Measurements from ENCODE around the gene ROCK2.
"Not testable (repeated sequence)": the region's sequence is repeated elsewhere in the genome, so short reads cannot be mapped to it uniquely, and the experiment has no call there.

Gene ROCK2

GRCh38 chr2:11340717-11341116 is 3.7 kb downstream of the ROCK2 start:
- DNase-seq (ENCODE audit: low read depth in 3 of 3) = no peak

DNA sequence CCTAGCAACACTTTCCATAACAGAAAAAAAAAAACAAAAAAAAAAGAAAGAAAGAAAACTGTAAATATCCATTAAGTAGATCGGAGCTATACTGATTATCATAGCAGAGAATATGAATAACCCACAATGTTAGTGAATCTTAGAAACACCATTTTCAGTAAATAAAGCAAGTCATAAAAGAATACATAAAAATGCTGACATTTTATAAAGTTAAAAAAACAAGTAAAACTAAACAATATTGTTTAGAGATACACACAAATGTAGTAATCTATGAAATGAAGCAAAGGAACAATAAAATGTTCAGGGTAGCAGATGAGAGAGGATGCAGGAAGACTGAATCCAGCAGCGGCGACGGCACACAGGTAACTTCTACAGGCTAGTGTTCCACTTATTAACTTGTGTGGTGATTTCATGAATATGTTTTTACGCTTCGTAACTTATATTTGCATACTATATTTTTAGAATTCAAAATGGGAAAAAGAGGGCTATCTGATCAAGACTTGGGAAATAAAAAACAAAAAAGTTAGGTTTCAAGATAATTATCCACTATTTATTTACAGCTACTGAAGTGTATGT is 4.8 kb downstream of the ROCK2 start:
- no peak for DNase-seq (ENCODE audit: low read depth in 3 of 3)

GRCh38 chr2:11338580-11338979 is 5.9 kb downstream of the ROCK2 start:
- no peak for DNase-seq (ENCODE audit: low read depth in 3 of 3)

DNA sequence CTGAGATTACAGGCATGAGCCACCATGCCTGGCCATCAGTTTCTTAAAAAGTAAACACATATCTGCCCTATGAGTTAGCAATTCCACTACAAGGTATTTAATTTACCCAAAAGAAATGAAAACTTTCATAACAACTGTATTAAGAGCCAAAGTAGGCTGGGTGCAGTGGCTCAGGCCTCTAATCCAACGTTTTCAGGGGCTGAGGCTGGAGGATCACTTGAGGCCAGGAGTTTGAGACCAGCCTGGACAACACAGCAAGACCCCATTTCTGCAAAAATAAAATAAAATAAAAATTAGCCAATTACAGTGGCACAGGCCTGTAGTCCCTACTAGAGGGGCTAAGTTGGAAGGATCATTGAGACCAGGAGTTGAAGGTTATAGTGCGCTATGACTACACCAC is 6.5 kb downstream of the ROCK2 start:
- DNase-seq (ENCODE audit: low read depth in 3 of 3) = no peak

DNA sequence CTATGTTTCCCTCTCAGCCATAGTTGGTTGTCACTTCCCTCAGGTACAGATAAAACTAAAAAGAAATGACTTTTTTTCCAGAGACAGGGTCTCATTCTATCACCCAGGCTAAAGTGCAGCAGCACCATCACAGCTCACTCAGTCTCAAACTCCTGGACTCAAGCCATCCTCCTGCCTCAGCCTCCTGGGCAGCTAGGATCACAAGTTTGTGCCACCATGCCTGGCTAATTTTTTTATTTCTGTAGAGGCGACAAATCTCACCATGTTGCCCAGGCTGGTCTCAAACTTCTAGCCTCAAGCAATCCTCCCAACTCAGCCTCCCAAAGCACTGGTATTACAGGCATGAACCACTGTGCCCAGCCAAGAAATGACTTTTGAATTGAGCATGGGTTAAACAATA is 8.2 kb downstream of the ROCK2 start:
- no peak for DNase-seq (ENCODE audit: low read depth in 3 of 3)

DNA sequence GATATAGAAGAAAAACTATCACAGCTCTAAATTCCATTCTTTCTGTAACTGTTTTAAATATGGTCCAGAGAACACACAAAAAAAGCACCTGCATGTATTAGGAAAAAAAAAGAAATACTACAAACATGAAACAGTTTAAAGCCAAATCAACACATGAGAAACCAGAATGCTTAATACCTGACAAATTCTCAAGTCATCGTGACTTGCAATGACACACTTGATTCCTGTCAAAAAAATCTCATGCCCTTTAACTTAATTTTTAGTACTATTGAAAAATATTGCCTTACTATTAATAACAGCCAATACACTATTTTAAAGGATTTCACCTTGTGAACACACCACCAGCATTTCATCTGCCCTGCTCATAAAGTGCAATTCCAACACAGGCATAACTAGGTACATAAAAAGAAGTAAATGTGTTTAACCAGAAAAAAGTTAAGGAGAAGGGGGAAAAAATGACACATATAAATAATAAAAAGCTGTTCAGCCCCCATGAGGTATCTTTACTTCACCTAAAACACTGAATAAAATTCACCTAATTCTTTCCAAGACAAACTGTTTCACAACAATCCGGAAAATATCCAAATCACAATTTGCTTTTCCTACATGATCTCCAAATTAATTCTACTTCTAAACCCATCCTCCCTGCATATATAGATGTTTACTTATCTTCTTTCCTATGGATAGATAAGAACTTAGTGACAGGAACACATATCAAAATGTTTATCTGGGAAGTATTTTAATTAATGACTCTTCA is 10.8 kb downstream of the ROCK2 start:
- DNase-seq (ENCODE audit: low read depth in 3 of 3) = no peak

DNA sequence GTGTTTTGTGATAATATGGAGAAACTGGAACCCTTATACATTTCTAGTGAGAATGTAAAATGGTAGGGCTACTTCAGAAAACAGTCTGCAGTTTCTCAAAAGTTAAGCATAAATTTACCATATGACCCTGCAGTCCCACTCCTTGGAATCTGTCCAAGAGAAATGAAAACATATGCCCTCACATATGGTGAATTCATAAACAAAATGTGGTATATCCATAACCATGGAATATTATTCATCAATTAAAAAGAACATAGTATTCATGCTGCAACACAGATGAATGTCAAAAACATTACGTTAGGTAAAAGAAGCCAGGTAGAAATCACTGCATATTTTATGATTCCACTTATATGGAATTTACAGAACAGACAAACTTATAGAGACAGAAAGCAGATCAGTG is 11.8 kb downstream of the ROCK2 start:
- no peak for DNase-seq (ENCODE audit: low read depth in 3 of 3)

GRCh38 chr2:11330457-11331142 is 13.8 kb downstream of the ROCK2 start:
- DNase-seq (ENCODE audit: low read depth in 3 of 3) = no peak

- DNase-seq (ENCODE audit: low read depth in 3 of 3) = no peak
Observed at GRCh38 chr2:11329776-11330175, 14.7 kb downstream of the ROCK2 start.

DNA sequence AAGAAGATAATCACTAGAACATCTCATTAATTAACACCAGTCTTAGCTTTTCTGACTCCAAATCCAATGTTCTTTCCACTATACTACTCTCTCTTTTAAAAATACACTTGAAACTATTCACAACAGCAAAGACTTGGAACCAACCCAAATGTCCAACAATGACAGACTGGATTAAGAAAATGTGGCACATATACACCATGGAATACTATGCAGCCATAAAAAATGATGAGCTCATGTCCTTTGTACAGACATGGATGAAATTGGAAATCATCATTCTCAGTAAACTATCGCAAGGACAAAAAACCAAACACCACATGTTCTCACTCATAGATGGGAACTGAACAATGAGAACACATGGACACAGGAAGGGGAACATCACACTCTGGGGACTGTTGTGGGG is 15.9 kb downstream of the ROCK2 start:
- not testable (repeated sequence) for DNase-seq (ENCODE audit: low read depth in 3 of 3)

DNA sequence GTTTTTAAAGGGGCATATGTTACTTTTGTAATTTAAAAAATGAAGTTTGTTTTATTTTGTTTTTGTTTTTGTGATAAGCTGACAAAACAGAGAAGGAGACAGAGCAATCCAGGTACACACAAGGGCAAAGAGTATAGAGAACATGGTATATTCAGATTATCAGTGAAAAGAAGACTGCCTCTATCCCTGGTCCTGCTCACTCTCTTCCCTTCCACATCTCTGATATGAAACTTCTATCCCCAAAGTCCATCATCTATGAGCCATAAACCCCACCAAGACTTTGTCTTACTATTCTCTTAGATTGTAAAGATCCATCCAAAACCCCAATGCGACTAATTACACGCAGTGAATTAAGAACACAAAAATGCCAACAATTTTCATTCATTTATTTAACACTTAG is 16.6 kb downstream of the ROCK2 start:
- no peak for DNase-seq (ENCODE audit: low read depth in 3 of 3)

DNA sequence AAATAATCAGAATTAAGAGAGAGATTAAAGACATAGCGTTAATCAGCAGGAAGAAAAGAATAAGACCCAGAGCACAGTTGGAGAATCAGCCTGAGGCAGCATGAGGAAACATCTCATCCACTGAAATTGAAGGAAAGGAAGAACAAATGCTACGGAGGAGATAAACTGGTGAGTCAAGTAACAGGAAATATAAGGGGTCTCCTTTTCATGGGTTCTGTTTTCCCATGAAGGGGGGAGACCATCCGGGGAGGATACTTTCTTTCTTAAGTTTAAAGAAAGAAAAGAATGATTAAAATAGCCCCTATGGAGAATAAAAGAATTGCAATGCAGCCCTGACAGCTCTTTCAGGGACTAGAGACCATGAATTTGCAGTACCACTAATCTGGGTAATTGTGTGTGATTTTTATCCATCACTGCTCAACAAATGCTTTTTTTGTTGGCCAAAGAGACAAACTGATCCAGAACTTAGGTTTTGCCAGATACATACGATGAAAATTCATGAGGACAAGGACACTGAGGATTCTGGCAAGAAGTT is 17.7 kb downstream of the ROCK2 start:
- no peak for DNase-seq (ENCODE audit: low read depth in 3 of 3)

DNA sequence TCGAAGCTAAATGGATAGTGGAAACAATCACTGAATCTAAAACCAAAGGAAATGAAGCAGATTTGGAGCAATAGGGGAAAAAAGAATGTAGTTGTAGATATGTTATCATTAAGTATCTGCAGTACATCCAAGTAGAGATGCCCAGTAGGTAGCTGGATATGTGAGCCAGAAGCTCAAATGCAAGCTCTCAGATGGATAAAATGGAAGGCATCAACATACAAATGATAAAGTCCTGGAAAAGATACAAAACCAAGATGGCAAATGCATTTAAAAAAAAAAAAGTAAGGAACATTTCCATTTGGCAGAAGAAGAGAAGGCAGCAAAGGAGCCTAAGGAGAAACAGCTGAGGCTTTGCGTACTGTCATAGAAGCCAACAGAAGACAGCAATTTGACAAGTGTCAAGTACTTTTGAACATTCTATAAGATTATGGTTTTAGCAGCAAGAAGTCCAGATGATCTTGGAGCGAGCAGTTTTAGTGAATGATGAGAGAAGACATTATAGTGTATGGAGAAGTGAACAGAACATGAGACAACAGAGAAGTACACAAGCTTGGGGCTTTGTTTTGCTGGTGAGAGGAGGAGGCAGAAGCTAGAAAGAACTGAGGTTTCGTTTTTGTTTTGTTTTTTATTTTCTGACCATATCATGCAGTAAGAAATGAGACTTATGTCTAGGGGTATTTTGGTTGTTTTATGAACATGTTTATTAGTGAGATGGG is 18.3 kb downstream of the ROCK2 start:
- no peak for DNase-seq (ENCODE audit: low read depth in 3 of 3)

DNA sequence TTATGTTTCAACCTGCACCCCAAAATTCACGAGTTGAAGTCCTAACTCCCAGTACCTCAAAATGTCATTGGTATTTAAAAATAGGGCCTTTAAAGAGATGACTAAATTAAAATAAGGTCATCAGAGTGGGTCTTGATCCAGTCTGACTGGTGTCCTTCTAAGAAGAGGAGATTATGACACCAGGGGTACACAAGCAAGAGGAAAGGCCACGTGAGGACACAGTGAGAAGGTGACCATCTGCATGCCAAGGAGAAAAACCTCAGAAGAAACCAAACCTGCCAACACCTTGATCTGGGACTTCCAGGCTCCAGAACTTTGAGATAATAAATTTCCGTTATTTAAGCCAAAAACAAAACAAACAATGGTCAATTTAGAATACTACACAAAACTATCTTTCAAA is 22.6 kb downstream of the ROCK2 start:
- DNase-seq (ENCODE audit: low read depth in 3 of 3) = no peak

DNA sequence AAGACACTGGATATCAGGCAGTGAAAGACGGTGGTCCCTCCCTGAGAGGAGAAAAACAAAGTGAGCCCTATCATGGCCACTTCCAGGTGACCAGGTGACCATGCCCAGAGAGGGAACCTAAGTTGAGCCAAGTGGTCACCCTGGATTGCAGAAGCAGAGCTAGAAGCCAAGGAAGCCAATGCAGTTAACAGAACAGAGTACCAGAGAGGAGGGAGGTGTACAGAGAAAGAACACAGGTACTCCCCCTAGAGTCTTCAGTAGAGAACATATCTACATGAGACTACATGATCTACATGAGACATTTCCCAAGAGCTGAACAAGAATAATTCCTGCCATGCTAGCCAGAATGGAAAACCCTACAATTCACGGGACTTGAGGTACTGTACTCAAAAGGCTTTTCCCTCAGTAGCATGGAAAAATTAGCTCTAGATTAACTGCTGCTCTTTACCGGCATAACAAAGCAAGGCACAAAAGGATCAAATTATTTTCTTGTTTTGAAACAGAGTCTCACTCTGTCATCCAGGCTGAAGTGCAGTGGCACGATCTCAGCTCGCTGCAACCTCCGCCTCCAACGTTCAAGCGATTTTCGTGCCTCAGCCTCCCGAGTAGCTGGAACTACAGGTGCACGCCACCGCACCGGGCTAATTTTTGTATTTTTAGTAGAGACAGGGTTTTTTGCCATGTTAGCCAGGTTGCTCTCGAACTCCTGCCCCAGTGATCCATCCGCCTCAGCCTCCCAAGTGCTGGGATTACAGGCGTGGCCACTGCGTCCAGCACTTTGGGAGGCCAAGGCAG is 23.5 kb downstream of the ROCK2 start:
- DNase-seq (ENCODE audit: low read depth in 3 of 3) = no peak

GRCh38 chr2:11319939-11320338 is 24.5 kb downstream of the ROCK2 start:
- DNase-seq (ENCODE audit: low read depth in 3 of 3) = no peak

- no peak for DNase-seq (ENCODE audit: low read depth in 3 of 3)
Observed at GRCh38 chr2:11315074-11315705, 29.2 kb downstream of the ROCK2 start.

DNA sequence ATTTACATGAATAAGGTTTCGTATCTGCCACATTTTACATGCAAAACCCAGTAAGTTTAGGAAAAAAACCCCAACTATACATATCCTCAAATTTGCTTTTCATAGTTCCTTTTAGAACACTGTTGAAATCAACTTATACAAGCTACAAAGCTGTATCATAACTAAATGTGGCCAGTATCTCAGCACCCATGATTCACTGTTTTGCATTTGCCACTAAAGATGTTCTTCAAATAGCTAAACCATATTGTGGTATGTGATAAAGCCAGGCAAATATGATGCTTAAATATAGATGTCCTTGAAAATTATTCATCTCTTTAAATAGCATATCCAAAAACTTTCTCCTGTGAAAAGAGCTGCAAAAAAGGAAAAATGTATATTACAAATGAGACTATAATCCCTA is 29.9 kb downstream of the ROCK2 start:
- no peak for DNase-seq (ENCODE audit: low read depth in 3 of 3)

DNA sequence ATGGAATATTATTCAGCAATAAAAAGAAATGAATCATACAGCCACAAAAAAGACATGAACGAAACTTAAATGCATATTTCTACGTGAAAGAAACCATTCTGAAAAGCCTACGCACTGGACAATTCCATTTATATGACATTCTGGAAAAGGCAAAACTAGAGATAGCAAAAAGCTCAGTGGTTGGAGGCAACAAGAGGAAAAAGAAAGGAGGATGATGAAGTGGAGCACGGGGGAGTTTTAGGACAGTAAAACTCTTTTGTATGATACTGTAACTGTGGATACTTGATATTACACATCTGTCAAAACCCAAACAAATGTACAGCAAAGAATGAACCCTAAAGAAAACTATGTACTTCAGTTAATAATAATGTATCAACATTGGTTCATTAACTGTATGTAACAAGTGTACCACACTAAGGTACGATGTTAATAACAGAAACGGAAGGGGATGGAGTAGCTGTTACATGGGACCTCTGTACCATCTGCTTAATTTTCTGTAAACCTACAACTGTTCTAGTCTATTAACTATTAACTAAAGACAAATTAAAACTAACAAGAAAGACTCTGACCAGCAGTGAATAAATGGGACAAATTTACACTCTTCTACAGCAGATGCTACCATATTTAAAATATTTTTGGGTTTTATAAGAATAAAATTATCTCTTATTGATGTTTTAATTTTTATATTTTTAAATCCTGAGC is 31.5 kb downstream of the ROCK2 start:
- DNase-seq (ENCODE audit: low read depth in 3 of 3) = no peak

DNA sequence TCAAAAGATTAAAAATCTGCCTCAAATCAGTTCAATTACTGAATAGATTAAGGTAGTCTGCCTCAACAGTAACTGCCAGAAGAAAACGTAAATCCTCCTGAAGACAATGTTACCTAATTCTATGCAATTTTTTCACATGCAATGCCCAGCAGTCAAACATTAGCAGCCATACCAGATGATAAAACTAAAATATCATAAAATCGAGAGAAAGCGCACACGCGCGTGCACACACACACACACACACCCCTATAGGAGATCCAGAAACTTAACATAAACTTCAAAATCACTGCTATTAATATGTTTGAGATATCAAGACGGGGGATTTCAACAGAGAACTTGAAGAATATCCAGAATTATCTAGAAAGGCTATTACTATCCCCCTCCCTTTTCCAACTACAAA is 32.9 kb downstream of the ROCK2 start:
- DNase-seq (ENCODE audit: low read depth in 3 of 3) = no peak

Measured in stimulated activated CD4-positive, alpha-beta T cell treated with anti-CD3 and anti-CD28 coated beads, TNF-alpha, amount 100 ng/mL, for 24 hours (primary cell).